Measurements from ENCODE around the gene SMARCD1.

SMARCD1 gene

GRCh38 chr12:50057000-50057841 lies 27.9 kb upstream of the SMARCD1 start, which contains the start of gene ASIC1:
TSS of gene ASIC1 (plus strand) at chr12:50057596. CDS start at chr12:50058767, 1,171 bp downstream.
- DNase-seq (ENCODE audit: low read depth in 2 of 2), result peak; percentile 46 to 51

- no peak for DNase-seq (ENCODE audit: low read depth in 2 of 2)
Observed at GRCh38 chr12:50057896-50058670, 27.1 kb upstream of the SMARCD1 start.

GRCh38 chr12:50058743-50059312 lies 26.3 kb upstream of the SMARCD1 start:
- DNase-seq (ENCODE audit: low read depth in 2 of 2), result no peak

- peak; percentile 56 to 61 for DNase-seq (ENCODE audit: low read depth in 2 of 2)
Observed at GRCh38 chr12:50059440-50060119, 25.6 kb upstream of the SMARCD1 start.

GRCh38 chr12:50060120-50060468 lies 25.0 kb upstream of the SMARCD1 start:
- DNase-seq (ENCODE audit: low read depth in 2 of 2), result no peak

- DNase-seq (ENCODE audit: low read depth in 2 of 2), result no peak
Observed at GRCh38 chr12:50061171-50061570, 24.0 kb upstream of the SMARCD1 start.

- DNase-seq (ENCODE audit: low read depth in 2 of 2), result no peak
Observed at GRCh38 chr12:50061946-50062686, 23.0 kb upstream of the SMARCD1 start.

- DNase-seq (ENCODE audit: low read depth in 2 of 2), result no peak
Observed at GRCh38 chr12:50062728-50063460, 22.2 kb upstream of the SMARCD1 start.

GRCh38 chr12:50065726-50066310 lies 19.3 kb upstream of the SMARCD1 start:
- DNase-seq (ENCODE audit: low read depth in 2 of 2), result no peak

GRCh38 chr12:50066402-50066801 lies 18.7 kb upstream of the SMARCD1 start:
- DNase-seq (ENCODE audit: low read depth in 2 of 2), result no peak

GRCh38 chr12:50069069-50069468 lies 16.1 kb upstream of the SMARCD1 start:
- no peak for DNase-seq (ENCODE audit: low read depth in 2 of 2)

- DNase-seq (ENCODE audit: low read depth in 2 of 2), result no peak
Observed at GRCh38 chr12:50069539-50069938, 15.6 kb upstream of the SMARCD1 start.

- DNase-seq (ENCODE audit: low read depth in 2 of 2), result peak in 1 of 2 donors; percentile 46
Observed at GRCh38 chr12:50070314-50071060, 14.7 kb upstream of the SMARCD1 start.

- no peak for DNase-seq (ENCODE audit: low read depth in 2 of 2)
Observed at GRCh38 chr12:50072198-50072907, 12.8 kb upstream of the SMARCD1 start.

GRCh38 chr12:50073206-50073605 lies 11.9 kb upstream of the SMARCD1 start:
- no peak for DNase-seq (ENCODE audit: low read depth in 2 of 2)

GRCh38 chr12:50073712-50074111 lies 11.4 kb upstream of the SMARCD1 start:
- DNase-seq (ENCODE audit: low read depth in 2 of 2), result no peak

- peak; percentile 67 to 73 for DNase-seq (ENCODE audit: low read depth in 2 of 2)
Observed at GRCh38 chr12:50074936-50075807, 10.0 kb upstream of the SMARCD1 start.

GRCh38 chr12:50075808-50076170 lies 9.4 kb upstream of the SMARCD1 start:
- DNase-seq (ENCODE audit: low read depth in 2 of 2), result no peak
